ENCODE measurements around the gene CPSF3.
"Not testable (repeated sequence)": the region's sequence is repeated elsewhere in the genome, so short reads cannot be mapped to it uniquely, and the experiment has no call there.

CPSF3 gene

DNA sequence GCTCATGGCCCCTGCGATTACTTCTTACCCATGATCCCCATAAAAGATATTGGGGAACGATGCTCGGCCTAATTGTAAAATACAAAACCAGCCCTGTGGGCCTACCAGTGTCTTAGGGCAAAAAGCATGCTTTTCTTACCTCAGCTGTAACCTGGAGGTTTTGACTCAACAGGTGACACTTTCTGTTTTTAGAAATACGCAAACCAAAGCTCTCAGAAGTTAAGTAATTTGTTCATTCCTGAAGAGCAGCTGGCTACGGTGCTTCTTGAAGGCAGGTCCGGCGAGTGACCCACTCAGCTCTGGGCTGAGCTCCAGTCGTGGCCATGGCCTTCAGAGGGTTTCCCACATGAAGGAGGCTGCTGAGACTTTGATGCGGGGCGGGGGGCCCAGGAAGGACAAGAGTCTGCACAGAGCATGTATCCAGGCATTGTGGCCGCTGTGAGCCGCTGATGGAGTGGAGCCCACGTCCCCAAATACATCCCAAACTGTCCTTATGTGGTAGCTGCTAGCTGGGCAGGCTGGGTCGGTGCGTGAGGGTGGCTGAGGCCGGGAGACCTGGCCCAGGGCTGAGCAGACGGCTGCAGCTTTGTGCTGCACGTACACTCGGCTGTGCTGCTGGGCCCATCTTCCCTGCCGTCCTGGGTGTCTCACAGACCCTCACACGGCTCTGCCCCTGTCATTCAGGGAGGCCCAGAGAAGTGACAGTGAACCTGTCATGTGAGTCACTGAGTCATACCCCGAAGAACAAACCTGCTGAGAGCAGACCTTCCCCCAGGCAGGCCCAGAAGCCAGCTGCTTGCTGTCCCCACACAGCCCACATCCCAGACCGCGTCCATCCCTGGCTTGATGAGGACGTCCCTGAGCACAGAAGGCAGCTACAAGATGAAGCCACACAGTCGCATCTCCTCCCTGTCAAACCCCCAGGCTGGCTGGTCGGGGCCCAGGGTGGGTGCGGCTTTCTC is 34.2 kb upstream of the CPSF3 start:
- H3K4me1 Mint-ChIP-seq = no peaks in the 10 kb centered on the region
- H3K4me3 Mint-ChIP-seq = no peak overlapping the region
- H3K27ac Mint-ChIP-seq (ENCODE audit: low read depth) = no peak overlapping the region
- H3K36me3 Mint-ChIP-seq (ENCODE audit: insufficient read depth) = peaks cover 1% of the 10 kb centered on the region
- ATAC-seq (replicated peaks; ENCODE audit: extremely low read depth, poor library complexity, severe bottlenecking) = no peak
- no peaks in the 10 kb centered on the region for H3K27me3 Mint-ChIP-seq
- H3K9me3 Mint-ChIP-seq = no peaks in the 10 kb centered on the region
- no peak for DNase-seq (ENCODE audit: low spot score in 2 of 2)

- H3K36me3 Mint-ChIP-seq (ENCODE audit: insufficient read depth) = peaks cover 1% of the 10 kb centered on the region
- ATAC-seq (replicated peaks; ENCODE audit: extremely low read depth, poor library complexity, severe bottlenecking) (no peak), DNase-seq (ENCODE audit: low spot score in 2 of 2) (no peak)
- no peak overlapping the region for H3K27ac Mint-ChIP-seq (ENCODE audit: low read depth)
- no peaks in the 10 kb centered on the region for H3K27me3 Mint-ChIP-seq
- no peaks in the 10 kb centered on the region for H3K9me3 Mint-ChIP-seq
- no peaks in the 10 kb centered on the region for H3K4me1 Mint-ChIP-seq
- H3K4me3 Mint-ChIP-seq = no peak overlapping the region
Observed at GRCh38 chr2:9390151-9390850, 33.2 kb upstream of the CPSF3 start.

DNA sequence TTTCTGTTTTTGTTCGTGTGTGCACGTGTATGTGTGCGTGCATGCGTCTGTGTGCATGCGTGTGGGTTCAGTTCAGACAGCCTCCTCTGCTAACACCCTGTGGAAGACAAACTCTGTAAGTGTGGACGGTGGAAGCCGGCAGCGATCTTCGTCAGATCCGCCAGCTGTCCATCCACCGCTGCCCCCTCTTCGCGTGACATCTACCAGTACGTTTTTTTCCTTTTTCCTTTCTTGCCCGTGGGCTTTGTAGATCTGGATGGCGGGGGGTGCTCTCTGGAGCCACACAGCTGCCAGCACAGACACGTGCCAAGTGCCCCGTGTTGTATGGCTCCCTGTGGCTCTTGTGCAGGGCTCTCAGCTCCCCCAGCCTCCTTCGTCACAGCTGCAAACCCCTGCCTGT is 32.5 kb upstream of the CPSF3 start:
- H3K27me3 Mint-ChIP-seq = no peaks in the 10 kb centered on the region
- no peak for DNase-seq (ENCODE audit: low spot score in 2 of 2)
- no peak for ATAC-seq (replicated peaks; ENCODE audit: extremely low read depth, poor library complexity, severe bottlenecking)
- H3K9me3 Mint-ChIP-seq = no peaks in the 10 kb centered on the region
- no peak overlapping the region for H3K4me3 Mint-ChIP-seq
- peaks cover 1% of the 10 kb centered on the region for H3K36me3 Mint-ChIP-seq (ENCODE audit: insufficient read depth)
- H3K4me1 Mint-ChIP-seq = no peaks in the 10 kb centered on the region
- H3K27ac Mint-ChIP-seq (ENCODE audit: low read depth) = no peak overlapping the region

GRCh38 chr2:9391961-9392720 is 31.3 kb upstream of the CPSF3 start:
- Mint-ChIP-seq H3K27me3 (no peaks in the 10 kb centered on the region), H3K27ac (ENCODE audit: low read depth) (no peak overlapping the region), H3K4me1 (no peaks in the 10 kb centered on the region), H3K4me3 (no peak overlapping the region), H3K36me3 (ENCODE audit: insufficient read depth) (peaks cover 1% of the 10 kb centered on the region), H3K9me3 (no peaks in the 10 kb centered on the region)
- DNase-seq (ENCODE audit: low spot score in 2 of 2) = no peak
- ATAC-seq (replicated peaks; ENCODE audit: extremely low read depth, poor library complexity, severe bottlenecking) = no peak

DNA sequence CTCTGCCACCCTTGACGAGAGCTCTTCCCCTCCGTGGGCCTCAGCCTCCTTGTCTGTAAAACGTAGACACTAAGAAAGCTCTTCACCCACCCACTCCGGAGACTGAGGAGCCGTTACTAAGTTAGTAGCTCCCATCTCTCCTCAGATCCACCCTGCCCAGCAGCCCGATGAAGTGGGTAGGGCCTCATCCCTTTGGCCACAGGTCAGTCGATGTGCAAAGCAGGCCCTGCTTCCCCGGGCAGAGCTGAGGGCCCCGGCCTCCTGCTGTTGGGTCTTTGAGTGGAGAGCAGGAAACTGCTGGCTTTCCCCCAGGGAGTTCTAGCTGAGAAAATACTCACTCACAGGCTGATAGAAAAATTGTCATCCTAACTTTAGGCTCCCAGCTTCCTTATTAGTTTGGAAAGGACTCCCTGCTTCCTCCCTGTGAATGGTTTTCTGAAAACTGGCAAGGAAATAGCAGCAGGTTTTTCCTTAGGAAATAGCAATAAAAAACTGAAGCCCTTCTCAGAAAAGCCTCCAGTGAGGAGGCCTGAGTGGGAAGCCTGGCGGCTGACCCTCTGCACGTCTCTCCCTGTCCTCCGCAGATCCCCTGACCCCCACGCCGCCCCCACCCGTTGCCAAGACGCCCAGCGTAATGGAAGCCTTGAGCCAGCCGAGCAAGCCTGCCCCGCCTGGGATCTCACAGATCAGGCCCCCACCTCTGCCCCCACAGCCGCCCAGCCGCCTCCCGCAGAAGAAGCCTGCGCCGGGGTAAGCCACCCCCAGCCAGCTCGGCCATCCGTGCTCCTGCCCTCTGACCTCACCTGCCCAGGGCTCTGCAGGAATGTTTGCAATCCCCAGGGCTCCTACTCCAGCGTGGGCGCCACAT is 30.3 kb upstream of the CPSF3 start:
- Mint-ChIP-seq H3K36me3 (ENCODE audit: insufficient read depth) (no peaks in the 10 kb centered on the region), H3K4me3 (no peak overlapping the region), H3K9me3 (no peaks in the 10 kb centered on the region), H3K4me1 (no peaks in the 10 kb centered on the region), H3K27ac (ENCODE audit: low read depth) (no peak overlapping the region), H3K27me3 (no peaks in the 10 kb centered on the region)
- no peak for ATAC-seq (replicated peaks; ENCODE audit: extremely low read depth, poor library complexity, severe bottlenecking)
- no peak for DNase-seq (ENCODE audit: low spot score in 2 of 2)

GRCh38 chr2:9394816-9395215 is 28.6 kb upstream of the CPSF3 start:
- DNase-seq (ENCODE audit: low spot score in 2 of 2) (no peak), ATAC-seq (replicated peaks; ENCODE audit: extremely low read depth, poor library complexity, severe bottlenecking) (no peak)
- H3K27me3 Mint-ChIP-seq = no peaks in the 10 kb centered on the region
- H3K9me3 Mint-ChIP-seq = no peaks in the 10 kb centered on the region
- no peaks in the 10 kb centered on the region for H3K4me1 Mint-ChIP-seq
- no peak overlapping the region for H3K27ac Mint-ChIP-seq (ENCODE audit: low read depth)
- no peaks in the 10 kb centered on the region for H3K36me3 Mint-ChIP-seq (ENCODE audit: insufficient read depth)
- no peak overlapping the region for H3K4me3 Mint-ChIP-seq

- Mint-ChIP-seq H3K9me3 (no peaks in the 10 kb centered on the region), H3K27me3 (no peaks in the 10 kb centered on the region), H3K4me1 (peaks cover 12% of the 10 kb centered on the region), H3K4me3 (no peak overlapping the region), H3K27ac (ENCODE audit: low read depth) (no peak overlapping the region), H3K36me3 (ENCODE audit: insufficient read depth) (peaks cover 2% of the 10 kb centered on the region)
- DNase-seq (ENCODE audit: low spot score in 2 of 2) (no peak), ATAC-seq (replicated peaks; ENCODE audit: extremely low read depth, poor library complexity, severe bottlenecking) (no peak)
Observed at GRCh38 chr2:9397201-9397600, 26.3 kb upstream of the CPSF3 start.

- peaks cover 12% of the 10 kb centered on the region for H3K4me1 Mint-ChIP-seq
- H3K27me3 Mint-ChIP-seq; H3K9me3 Mint-ChIP-seq; ATAC-seq (replicated peaks; ENCODE audit: extremely low read depth, poor library complexity, severe bottlenecking); H3K4me3 Mint-ChIP-seq; H3K27ac Mint-ChIP-seq (ENCODE audit: low read depth); DNase-seq (ENCODE audit: low spot score in 2 of 2); H3K36me3 Mint-ChIP-seq (ENCODE audit: insufficient read depth): not testable (repeated sequence)
Observed at GRCh38 chr2:9398251-9398650, 25.2 kb upstream of the CPSF3 start.

- no peak overlapping the region for H3K4me3 Mint-ChIP-seq
- no peak for DNase-seq (ENCODE audit: low spot score in 2 of 2)
- no peaks in the 10 kb centered on the region for H3K27me3 Mint-ChIP-seq
- H3K36me3 Mint-ChIP-seq (ENCODE audit: insufficient read depth) = peaks cover 2% of the 10 kb centered on the region
- no peak overlapping the region for H3K27ac Mint-ChIP-seq (ENCODE audit: low read depth)
- H3K4me1 Mint-ChIP-seq = peaks cover 12% of the 10 kb centered on the region
- no peaks in the 10 kb centered on the region for H3K9me3 Mint-ChIP-seq
- ATAC-seq (replicated peaks; ENCODE audit: extremely low read depth, poor library complexity, severe bottlenecking) = no peak
Observed at GRCh38 chr2:9398881-9399780, 24.3 kb upstream of the CPSF3 start.

DNA sequence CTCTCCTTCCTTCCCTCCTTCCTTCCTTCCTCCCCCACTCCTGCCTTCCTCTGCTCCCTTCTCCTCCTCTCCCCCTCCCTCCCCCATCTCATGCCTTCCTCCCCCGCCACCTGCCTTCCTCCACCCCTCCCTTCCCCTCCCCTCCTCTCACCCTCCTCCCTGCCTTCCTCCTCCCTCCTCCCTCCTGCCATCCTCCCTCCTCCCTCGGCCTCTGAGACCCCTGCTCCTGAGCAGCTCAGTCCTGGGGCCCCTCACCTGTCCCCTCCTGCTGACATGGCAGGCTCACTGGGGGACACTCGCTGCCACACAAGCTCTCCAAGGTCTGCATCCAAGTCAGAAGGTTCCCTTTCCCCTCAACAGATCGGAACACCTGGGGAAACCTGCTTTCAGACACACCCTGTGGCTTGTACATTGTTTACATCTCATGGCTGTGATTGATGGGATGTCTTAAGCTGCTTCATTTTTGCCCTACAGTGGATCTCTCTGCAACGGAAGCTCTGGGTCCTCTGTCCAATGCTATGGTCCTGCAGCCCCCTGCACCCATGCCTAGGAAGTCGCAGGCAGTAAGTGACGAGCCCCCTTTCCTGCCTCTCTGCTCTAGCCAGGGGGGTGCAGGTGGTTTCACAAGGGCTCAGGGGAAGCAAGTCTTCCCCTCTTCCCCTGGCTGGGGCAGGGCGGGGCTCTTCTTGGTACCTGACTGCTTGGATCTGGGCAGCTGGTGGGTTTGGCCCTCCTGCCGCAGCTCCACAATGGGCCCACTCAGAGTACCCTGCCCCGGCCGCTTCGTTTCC is 23.0 kb upstream of the CPSF3 start:
- Mint-ChIP-seq H3K36me3 (ENCODE audit: insufficient read depth) (peaks cover 2% of the 10 kb centered on the region), H3K27ac (ENCODE audit: low read depth) (peak overlapping the region; percentile 47), H3K27me3 (no peaks in the 10 kb centered on the region), H3K4me3 (no peak overlapping the region), H3K4me1 (peaks cover 12% of the 10 kb centered on the region), H3K9me3 (no peaks in the 10 kb centered on the region)
- ATAC-seq (replicated peaks; ENCODE audit: extremely low read depth, poor library complexity, severe bottlenecking) = no peak
- DNase-seq (ENCODE audit: low spot score in 2 of 2) = no peak

All from central memory CD8-positive, alpha-beta T cell (primary cell).